K562 (cell line): ENCODE results near the gene HDAC1. TPM values are rescaled to one million over a fixed set of nuclear protein-coding genes. Genes with fewer than 3 reads are reported as not detected.

Experiments
- ATF1 ChIP-seq, 2 experiments: fragments of 450-650 bp in 1 of 2; IDR thresholded peaks; 2 replicates each; pipeline ENCODE4 v1.6.1; 2016; ENCODE audit warnings: missing compliant biosample characterization in 1 of 2, missing genetic modification characterization in 1 of 2
- BACH1 ChIP-seq: fragments of 200-800 bp; sonication (Bioruptor generic); IDR thresholded peaks from 2 replicates; pipeline ENCODE4 v1.6.1; 2016; ENCODE audit warnings: missing genetic modification characterization, missing compliant biosample characterization
- CTBP1 ChIP-seq: fragments of 450-650 bp; IDR thresholded peaks from 2 replicates; pipeline ENCODE4 v1.6.1; 2016; ENCODE audit warnings: borderline replicate concordance
- ILK ChIP-seq: fragments of 450-650 bp; IDR thresholded peaks from 2 replicates; pipeline ENCODE4 v1.6.1; 2016; ENCODE audit warnings: missing genetic modification characterization, low read depth, mild to moderate bottlenecking, missing compliant biosample characterization, moderate library complexity, borderline replicate concordance
- KLF1 ChIP-seq: fragments of 450-650 bp; IDR thresholded peaks from 2 replicates; pipeline ENCODE4 v1.6.1; 2016; ENCODE audit warnings: missing genetic modification characterization, missing compliant biosample characterization
- L3MBTL2 ChIP-seq: fragments of 450-650 bp; IDR thresholded peaks from 2 replicates; pipeline ENCODE4 v1.6.1; 2016; ENCODE audit warnings: mild to moderate bottlenecking, moderate library complexity
- PHF20 ChIP-seq: fragments of 450-650 bp; IDR thresholded peaks from 2 replicates; pipeline ENCODE4 v1.6.1; 2018; ENCODE audit not compliant: partially characterized antibody
- PYGO2 ChIP-seq: fragments of 450-650 bp; IDR thresholded peaks from 2 replicates; pipeline ENCODE4 v1.6.1; 2016; ENCODE audit warnings: mild to moderate bottlenecking, missing genetic modification characterization, moderate library complexity, missing compliant biosample characterization
- RAD51 ChIP-seq: fragments of 450-650 bp; IDR thresholded peaks from 2 replicates; pipeline ENCODE4 v1.7.1; 2016; ENCODE audit warnings: low read depth, mild to moderate bottlenecking, borderline replicate concordance
- SMAD4 ChIP-seq: fragments of 250-450 bp; sonication (Bioruptor Pico); conservative IDR thresholded peaks from 2 replicates; pipeline ENCODE4 v1.8.0; 2021; ENCODE audit warnings: inconsistent platforms, mild to moderate bottlenecking, moderate library complexity
- SPI1 ChIP-seq: IDR thresholded peaks from 2 replicates; pipeline ENCODE4 v1.6.1; 2011; ENCODE audit warnings: low read depth, low read length, control low read depth, borderline replicate concordance
- TEAD1 ChIP-seq, 2 experiments: fragments of 450-650 bp in 1 of 2; sonication (generic) in 1 of 2; formaldehyde crosslinking; IDR thresholded peaks; 2 replicates each; pipeline versions ENCODE4 v1.4.0 to v1.8.0; 2020 to 2022; ENCODE audit warnings: mild to moderate bottlenecking in 2 of 2, missing genetic modification reagents in 1 of 2
- XRCC3 ChIP-seq: fragments of 450-650 bp; IDR thresholded peaks from 2 replicates; pipeline ENCODE4 v1.6.1; 2017; ENCODE audit warnings: mild to moderate bottlenecking, moderate library complexity
- ZBTB17 ChIP-seq: fragments of 450-650 bp; formaldehyde crosslinking; IDR thresholded peaks from 2 replicates; pipeline ENCODE4 v1.4.0; 2020; ENCODE audit warnings: mild to moderate bottlenecking
- ZNF584 ChIP-seq: fragments of 200-800 bp; sonication (Bioruptor generic); IDR thresholded peaks from 2 replicates; pipeline ENCODE4 v1.6.1; 2016; ENCODE audit warnings: low read depth, mild to moderate bottlenecking, missing genetic modification characterization, missing compliant biosample characterization
- ZNF717 ChIP-seq: fragments of 250-450 bp; sonication (Bioruptor Pico); IDR thresholded peaks from 2 replicates; pipeline ENCODE4 v1.5.0; 2021
- ZNF740 ChIP-seq, 3 experiments: fragments of 200-800 bp in 1 of 3; sonication (Bioruptor generic) in 1 of 3; sonication (generic) in 1 of 3; formaldehyde crosslinking in 1 of 3; IDR thresholded peaks; 2 replicates each; pipeline versions ENCODE4 v1.6.1 to v1.8.0; 2016 to 2022; ENCODE audit warnings: mild to moderate bottlenecking in 2 of 3, missing compliant biosample characterization in 2 of 3, missing genetic modification characterization in 2 of 3, missing genetic modification reagents in 1 of 3
- polyA plus RNA-seq, 8 experiments: library from polyadenylated mRNA; depleted of rRNA in 4 of 8; stranded (reverse) in 5 of 8; unstranded in 3 of 8; fragments of >200 nt; fragmentation: Nextera tagmentation in 2 of 8; fragmentation: Illumina TruSeq in 1 of 8; extraction: Ambion mirVana in 2 of 8; extraction: Trizol in 1 of 8; gene quantifications; 2 replicates each; pipeline versions ENCODE4 v1.2.1 to v1.2.3, GENCODE V29; 2011 to 2014; ENCODE audit warnings: inconsistent platforms in 1 of 8, missing spikeins in 1 of 8
- total RNA-seq, 7 experiments: library from RNA; depleted of rRNA in 6 of 7; stranded (reverse); fragments of >200 nt in 6 of 7; fragmentation: Illumina TruSeq in 2 of 7; extraction: Trizol in 2 of 7; gene quantifications; 2 replicates each; pipeline versions ENCODE4 v1.2.1 to v1.2.3, GENCODE V29; 2011 to 2021; ENCODE audit warnings: low replicate concordance in 1 of 7
- TF ChIP-seq, protein P1 (sequence below): fragments of 250-450 bp; sonication (Bioruptor Pico); IDR thresholded peaks from 2 replicates; pipeline ENCODE4 v1.8.0; 2021; ENCODE audit warnings: borderline replicate concordance, mild to moderate bottlenecking, moderate library complexity; ENCODE audit not compliant: poor library complexity, severe bottlenecking
- TF ChIP-seq, protein P2 (sequence below): sonication (generic); formaldehyde crosslinking; IDR thresholded peaks from 2 replicates; pipeline ENCODE4 v1.8.0; 2022; ENCODE audit warnings: mild to moderate bottlenecking, missing genetic modification reagents, borderline replicate concordance

Gene HDAC1
- total and polyA plus RNA-seq, 9 of the 15 experiments (the other 6 are each of a cell fraction or from before 2014, with no cell fraction given), result 169 to 384 (median 193) TPM

DNA sequence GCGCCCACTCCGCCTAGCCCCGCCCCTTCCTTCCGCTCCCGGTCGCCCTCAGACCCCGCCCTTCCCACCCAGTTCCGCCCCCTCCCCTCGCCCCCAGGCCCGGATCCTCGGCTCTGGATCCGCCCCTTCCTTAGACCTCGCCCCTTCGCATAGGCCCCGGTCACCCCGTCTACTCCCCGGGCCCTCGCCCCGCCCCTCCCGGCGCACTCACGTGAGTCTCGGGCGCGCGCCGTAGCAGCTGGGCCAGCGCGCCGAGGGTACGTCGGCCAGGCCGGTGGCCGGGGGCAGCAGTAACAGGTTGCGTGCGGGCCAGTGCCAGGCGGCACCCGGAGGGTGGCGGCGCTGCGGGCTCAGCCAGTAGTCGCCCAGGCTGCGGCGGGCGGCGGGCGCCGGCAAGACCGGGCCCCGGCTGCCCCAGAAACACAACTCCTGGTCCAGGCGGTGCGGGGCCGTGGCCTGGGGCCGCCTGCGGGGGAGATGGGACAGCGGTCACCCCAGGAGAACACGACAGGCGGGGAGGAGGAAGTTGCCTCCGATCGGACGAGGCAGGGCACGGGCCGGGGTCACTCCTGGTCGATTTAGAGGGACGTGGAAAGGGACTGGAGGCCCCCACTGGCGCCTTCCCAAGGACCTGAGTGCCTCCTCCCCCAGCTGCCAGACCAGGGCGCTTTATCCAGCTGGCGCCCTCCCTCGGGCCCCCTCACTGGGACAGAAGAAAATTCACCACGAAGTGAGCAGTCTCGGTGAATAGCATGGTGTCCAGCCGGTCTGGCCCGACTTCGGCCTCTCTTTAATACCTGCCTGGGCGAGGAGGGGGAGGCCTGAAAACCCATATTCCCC, 59.7 kb downstream of the HDAC1 start (continued):
- TF ChIP-seq ZNF740 (CRISPR knock-in tag; IDR thresholded peaks at IDR 0.05) (0 out of 2 replicates have a peak, but pooled peaks have one; percentile 62), ZNF740 (tag; IDR thresholded peaks at IDR 0.05) (no peak), KLF1 (peak; percentile 59; the same call in 1 of the 2 replicates), ZNF717 (CRISPR knock-in tag) (no peak), BACH1 (tag) (no peak), PHF20 (peak; percentile 47), ZNF584 (peak; percentile 85; the same call in 1 of the 2 replicates), XRCC3 (no peak), RAD51 (no peak), SMAD4 (CRISPR knock-in tag) (peak; percentile 79), ILK (no peak), SPI1 (0 out of 2 replicates have a peak, but pooled peaks have one; percentile 20), TEAD1 (CRISPR knock-in tag; IDR thresholded peaks at IDR 0.05) (0 out of 4 replicates have a peak, but pooled peaks of 1 of the 2 experiments have one; percentile 14), L3MBTL2 (peak; percentile 41), PYGO2 (tag) (no peak), ZBTB17 (CRISPR knock-in tag) (0 out of 2 replicates have a peak, but pooled peaks have one; percentile 14), ATF1 (CRISPR knock-in tag; IDR thresholded peaks at IDR 0.05) (peak; percentile 51; the same call in 1 of the 2 replicates), ATF1 (tag; IDR thresholded peaks at IDR 0.05) (peak; percentile 68), CTBP1 (peak; percentile 81; the same call in 1 of the 2 replicates)
- TF ChIP-seq, protein P1, sequence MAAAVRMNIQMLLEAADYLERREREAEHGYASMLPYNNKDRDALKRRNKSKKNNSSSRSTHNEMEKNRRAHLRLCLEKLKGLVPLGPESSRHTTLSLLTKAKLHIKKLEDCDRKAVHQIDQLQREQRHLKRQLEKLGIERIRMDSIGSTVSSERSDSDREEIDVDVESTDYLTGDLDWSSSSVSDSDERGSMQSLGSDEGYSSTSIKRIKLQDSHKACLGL (CRISPR knock-in tag), result peak; percentile 38
- TF ChIP-seq, protein P2, sequence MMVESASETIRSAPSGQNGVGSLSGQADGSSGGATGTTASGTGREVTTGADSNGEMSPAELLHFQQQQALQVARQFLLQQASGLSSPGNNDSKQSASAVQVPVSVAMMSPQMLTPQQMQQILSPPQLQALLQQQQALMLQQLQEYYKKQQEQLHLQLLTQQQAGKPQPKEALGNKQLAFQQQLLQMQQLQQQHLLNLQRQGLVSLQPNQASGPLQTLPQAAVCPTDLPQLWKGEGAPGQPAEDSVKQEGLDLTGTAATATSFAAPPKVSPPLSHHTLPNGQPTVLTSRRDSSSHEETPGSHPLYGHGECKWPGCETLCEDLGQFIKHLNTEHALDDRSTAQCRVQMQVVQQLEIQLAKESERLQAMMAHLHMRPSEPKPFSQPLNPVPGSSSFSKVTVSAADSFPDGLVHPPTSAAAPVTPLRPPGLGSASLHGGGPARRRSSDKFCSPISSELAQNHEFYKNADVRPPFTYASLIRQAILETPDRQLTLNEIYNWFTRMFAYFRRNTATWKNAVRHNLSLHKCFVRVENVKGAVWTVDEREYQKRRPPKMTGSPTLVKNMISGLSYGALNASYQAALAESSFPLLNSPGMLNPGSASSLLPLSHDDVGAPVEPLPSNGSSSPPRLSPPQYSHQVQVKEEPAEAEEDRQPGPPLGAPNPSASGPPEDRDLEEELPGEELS (CRISPR knock-in tag), result peak; percentile 74; the same call in 1 of the 2 replicates
